Liver (tissue), 9 donors: ENCODE data around the gene PNLIPRP1. TPM values are rescaled to one million over a fixed set of nuclear protein-coding genes. Genes with fewer than 3 reads are reported as not detected.

ENCODE experiments used
- DNase-seq: peaks from one replicate; pipeline ENCODE4 v3.0.0-alpha.2; 2017; ENCODE audit warnings: low spot score
- H3K27ac ChIP-seq, 2 donors: one replicate each; pipeline ENCODE4 v1.7.0; 2013; ENCODE audit warnings: inconsistent platforms in 2 of 2, low read length in 2 of 2, control low read depth in 1 of 2, low read depth in 1 of 2, mild to moderate bottlenecking in 1 of 2
- H3K27me3 ChIP-seq, 4 donors: one replicate each; pipeline versions ENCODE4 v1.6.1 to v1.7.0; 2013; ENCODE audit warnings: low read length in 3 of 4, inconsistent platforms in 1 of 4, mild to moderate bottlenecking in 1 of 4, moderate library complexity in 1 of 4; ENCODE audit not compliant: control insufficient read depth in 4 of 4, insufficient read depth in 4 of 4
- H3K36me3 ChIP-seq, 4 donors: one replicate each; pipeline versions ENCODE4 v1.6.1 to v1.7.0; 2013; ENCODE audit warnings: low read length in 3 of 4, mild to moderate bottlenecking in 3 of 4, low read depth in 1 of 4, moderate library complexity in 1 of 4; ENCODE audit not compliant: control insufficient read depth in 4 of 4, insufficient read depth in 3 of 4
- H3K4me1 ChIP-seq, 4 donors: one replicate each; pipeline versions ENCODE4 v1.6.1 to v1.7.0; 2013; ENCODE audit warnings: low read length in 3 of 4, mild to moderate bottlenecking in 3 of 4, moderate library complexity in 1 of 4; ENCODE audit not compliant: control insufficient read depth in 4 of 4, insufficient read depth in 4 of 4
- H3K4me3 ChIP-seq, 3 donors: one replicate each; pipeline versions ENCODE4 v1.6.1 to v1.7.0; 2013; ENCODE audit warnings: low read length in 3 of 3, control low read depth in 1 of 3, low read depth in 1 of 3, mild to moderate bottlenecking in 1 of 3
- H3K9ac ChIP-seq, 2 donors: one replicate each; pipeline ENCODE4 v1.7.0; 2013; ENCODE audit warnings: low read length in 2 of 2, mild to moderate bottlenecking in 2 of 2, moderate library complexity in 2 of 2, control low read depth in 1 of 2, low read depth in 1 of 2
- H3K9me3 ChIP-seq, 4 donors: one replicate each; pipeline versions ENCODE4 v1.6.1 to v1.7.0; 2013; ENCODE audit warnings: low read length in 3 of 4; ENCODE audit not compliant: control insufficient read depth in 4 of 4
- ATF3 ChIP-seq: IDR thresholded peaks from 2 replicates; pipeline ENCODE4 v1.6.1; 2016; ENCODE audit warnings: antibody characterized with exemption
- CTCF ChIP-seq: fragments of 150-350 bp; IDR thresholded peaks from 2 replicates; pipeline ENCODE4 v1.5.1; 2017; ENCODE audit warnings: improper control_type of control experiment, low read depth, low read length; ENCODE audit not compliant: missing input control
- EGR1 ChIP-seq, 2 donors: IDR thresholded peaks; 2 replicates each; pipeline ENCODE4 v1.6.1; 2016 to 2018; ENCODE audit warnings: antibody characterized with exemption in 2 of 2, low read depth in 2 of 2
- FOXA1 ChIP-seq: IDR thresholded peaks from 2 replicates; pipeline ENCODE4 v1.6.1; 2016; ENCODE audit warnings: antibody characterized with exemption
- FOXA2 ChIP-seq: IDR thresholded peaks from 2 replicates; pipeline ENCODE4 v1.6.1; 2016; ENCODE audit warnings: antibody characterized with exemption
- GABPA ChIP-seq, 2 donors: IDR thresholded peaks in 1 of 2; conservative IDR thresholded peaks in 1 of 2; 2 replicates each; pipeline ENCODE4 v1.6.1; 2016; ENCODE audit warnings: antibody characterized with exemption in 2 of 2, mild to moderate bottlenecking in 1 of 2, moderate library complexity in 1 of 2
- HNF4A ChIP-seq, 2 donors: conservative IDR thresholded peaks; 2 replicates each; pipeline ENCODE4 v1.6.1; 2016; ENCODE audit warnings: antibody characterized with exemption in 2 of 2, mild to moderate bottlenecking in 2 of 2
- HNF4G ChIP-seq: IDR thresholded peaks from 2 replicates; pipeline ENCODE4 v1.6.1; 2016; ENCODE audit warnings: antibody characterized with exemption
- JUND ChIP-seq, 2 donors: IDR thresholded peaks; 2 replicates each; pipeline ENCODE4 v1.6.1; 2016; ENCODE audit warnings: antibody characterized with exemption in 2 of 2
- MAX ChIP-seq: IDR thresholded peaks from 2 replicates; pipeline ENCODE4 v1.6.1; 2016; ENCODE audit warnings: antibody characterized with exemption
- NR2F2 ChIP-seq: IDR thresholded peaks from 2 replicates; pipeline ENCODE4 v1.6.1; 2016; ENCODE audit warnings: antibody characterized with exemption
- RAD21 ChIP-seq, 2 donors: IDR thresholded peaks; 2 replicates each; pipeline ENCODE4 v1.6.1; 2016; ENCODE audit warnings: antibody characterized with exemption in 2 of 2, mild to moderate bottlenecking in 2 of 2
- REST ChIP-seq: IDR thresholded peaks from 2 replicates; pipeline ENCODE4 v1.6.1; 2016; ENCODE audit warnings: antibody characterized with exemption, mild to moderate bottlenecking
- RXRA ChIP-seq, 2 donors: IDR thresholded peaks; 2 replicates each; pipeline ENCODE4 v1.6.1; 2017 to 2018; ENCODE audit warnings: antibody characterized with exemption in 2 of 2, mild to moderate bottlenecking in 1 of 2
- SP1 ChIP-seq: IDR thresholded peaks from 2 replicates; pipeline ENCODE4 v1.6.1; 2018; ENCODE audit warnings: antibody characterized with exemption, mild to moderate bottlenecking
- TAF1 ChIP-seq: conservative IDR thresholded peaks from 2 replicates; pipeline ENCODE4 v1.6.1; 2016; ENCODE audit warnings: antibody characterized with exemption, mild to moderate bottlenecking
- YY1 ChIP-seq: IDR thresholded peaks from 2 replicates; pipeline ENCODE4 v1.6.1; 2016; ENCODE audit warnings: antibody characterized with exemption, mild to moderate bottlenecking
- ZBTB33 ChIP-seq: IDR thresholded peaks from 2 replicates; pipeline ENCODE4 v1.6.1; 2016; ENCODE audit warnings: antibody characterized with exemption
- WGBS: extraction: QIAGEN DNeasy Blood & Tissue Kit; methylation state at CpG from one replicate; pipeline ENCODE4 v1.1.7; 2013; 5-methylcytosine and 5-hydroxymethylcytosine counted together
- polyA plus RNA-seq, 2 donors: library from polyadenylated mRNA; stranded (reverse) in 1 of 2; unstranded in 1 of 2; fragments of 200-250 nt in 1 of 2; fragments of >200 nt in 1 of 2; fragmentation: Nextera tagmentation in 1 of 2; extraction: Ambion mirVana in 1 of 2; gene quantifications; one replicate each; pipeline versions ENCODE4 v1.2.1 to v1.2.3, GENCODE V29; 2013 to 2015
- total RNA-seq, 2 donors: library from RNA; depleted of rRNA; stranded (reverse); fragments of >200 nt; gene quantifications; one replicate each; pipeline ENCODE4 v1.2.3, GENCODE V29; 2014
- donor health status: healthy.
- donor health status: healthy.
- donor health status: healthy.
- donor health status: healthy.
- donor health status: healthy.

The PNLIPRP1 gene
- total and polyA plus RNA-seq, 4 donors = not detected

GRCh38 chr10:116632596-116633215, 41.9 kb downstream of the PNLIPRP1 start:
- no peak overlapping the region for H3K27ac ChIP-seq
- 90% methylated on average over 17 of the region's 17 CpGs for WGBS
- H3K9ac ChIP-seq = no peak overlapping the region
- H3K36me3 ChIP-seq = no peaks in the 10 kb centered on the region
- TF ChIP-seq YY1 = no peak
- TF ChIP-seq ATF3 = no peak
- H3K4me1 ChIP-seq = peaks cover 0 to under 1% (median 0%) of the 10 kb centered on the region in 4 donors
- H3K27me3 ChIP-seq = peaks cover 0 to 5% (median 1%) of the 10 kb centered on the region in 4 donors
- DNase-seq = no peak
- H3K9me3 ChIP-seq = no peaks in the 10 kb centered on the region
- H3K4me3 ChIP-seq = no peak overlapping the region

- Histone ChIP-seq H3K9ac (no peak overlapping the region), H3K27me3 (peaks cover 0 to 5% (median 1%) of the 10 kb centered on the region in 4 donors), H3K36me3 (no peaks in the 10 kb centered on the region), H3K27ac (no peak overlapping the region), H3K4me1 (no peaks in the 10 kb centered on the region), H3K4me3 (no peak overlapping the region), H3K9me3 (no peaks in the 10 kb centered on the region)
- TF ChIP-seq RAD21 (IDR thresholded peaks at IDR 0.05) (no peak), TAF1 (no peak), EGR1 (IDR thresholded peaks at IDR 0.05; ENCODE audit: low read depth in 2 of 2) (no peak), NR2F2 (no peak), CTCF (no peak), ZBTB33 (no peak), SP1 (no peak), MAX (no peak), YY1 (no peak), REST (no peak), GABPA (IDR thresholded peaks at IDR 0.05 in 1 of 2, conservative IDR thresholded peaks at IDR 0.05 in 1 of 2) (no peak), HNF4A (conservative IDR thresholded peaks at IDR 0.05) (no peak), FOXA2 (no peak), ATF3 (no peak), RXRA (IDR thresholded peaks at IDR 0.05) (no peak), JUND (IDR thresholded peaks at IDR 0.05) (no peak), HNF4G (no peak), FOXA1 (no peak)
- WGBS = 91% methylated on average over 8 of the region's 8 CpGs
- no peak for DNase-seq
Measured at GRCh38 chr10:116633216-116633600, 42.4 kb downstream of the PNLIPRP1 start.
